HG03064 (cell line): Measurements from ENCODE around the gene PRR14.
"Not testable (repeated sequence)": the region's sequence is repeated elsewhere in the genome, so short reads cannot be mapped to it uniquely, and the experiment has no call there.

Experiments used
- ATAC-seq: cut with Tn5 transposase; IDR thresholded peaks from one replicate; pipeline ENCODE4 v1.9.1; 2021; ENCODE audit warnings: low read depth; ENCODE audit not compliant: unreplicated experiment

The PRR14 gene

DNA sequence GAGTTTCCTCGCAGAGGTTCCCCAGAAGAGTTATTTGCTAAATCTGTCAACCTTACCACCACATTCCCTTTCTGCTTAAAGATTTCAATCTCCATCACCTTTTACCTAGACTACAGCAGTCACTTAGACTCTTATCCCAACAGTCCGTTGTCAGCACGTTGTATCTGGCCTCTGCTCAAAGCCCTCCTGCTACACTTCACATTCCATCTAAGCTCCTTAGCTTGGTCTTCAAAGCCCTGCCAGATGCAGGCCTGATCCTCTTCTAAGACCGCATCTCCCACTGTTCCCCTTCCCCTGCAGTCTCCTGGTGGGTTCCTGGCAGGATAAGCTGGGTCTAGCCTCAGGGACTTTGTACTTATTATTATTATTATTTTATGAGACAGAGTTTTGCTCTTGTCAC lies 37.9 kb downstream of the PRR14 start:
- ATAC-seq: no peak

DNA sequence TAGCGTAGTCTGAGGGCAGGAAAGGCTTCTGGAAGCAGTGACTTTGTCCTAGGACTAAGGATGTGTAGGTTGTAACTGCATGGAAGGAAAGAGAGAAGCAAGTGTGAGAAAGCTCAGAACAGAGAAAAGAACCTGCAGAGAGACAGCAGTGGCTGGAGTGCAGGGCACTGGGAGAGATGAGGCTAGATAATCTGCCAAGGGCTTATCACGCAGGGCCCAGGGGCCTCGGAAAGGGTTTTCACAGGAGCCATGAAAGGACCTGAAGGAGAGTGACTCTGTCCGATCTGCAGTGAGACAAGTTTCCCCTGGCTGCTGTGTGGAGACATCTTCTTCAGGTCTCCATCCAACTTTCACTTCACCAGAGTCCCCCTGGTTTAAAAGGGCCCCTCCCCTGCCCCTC lies 41.1 kb downstream of the PRR14 start:
- ATAC-seq: no peak

DNA sequence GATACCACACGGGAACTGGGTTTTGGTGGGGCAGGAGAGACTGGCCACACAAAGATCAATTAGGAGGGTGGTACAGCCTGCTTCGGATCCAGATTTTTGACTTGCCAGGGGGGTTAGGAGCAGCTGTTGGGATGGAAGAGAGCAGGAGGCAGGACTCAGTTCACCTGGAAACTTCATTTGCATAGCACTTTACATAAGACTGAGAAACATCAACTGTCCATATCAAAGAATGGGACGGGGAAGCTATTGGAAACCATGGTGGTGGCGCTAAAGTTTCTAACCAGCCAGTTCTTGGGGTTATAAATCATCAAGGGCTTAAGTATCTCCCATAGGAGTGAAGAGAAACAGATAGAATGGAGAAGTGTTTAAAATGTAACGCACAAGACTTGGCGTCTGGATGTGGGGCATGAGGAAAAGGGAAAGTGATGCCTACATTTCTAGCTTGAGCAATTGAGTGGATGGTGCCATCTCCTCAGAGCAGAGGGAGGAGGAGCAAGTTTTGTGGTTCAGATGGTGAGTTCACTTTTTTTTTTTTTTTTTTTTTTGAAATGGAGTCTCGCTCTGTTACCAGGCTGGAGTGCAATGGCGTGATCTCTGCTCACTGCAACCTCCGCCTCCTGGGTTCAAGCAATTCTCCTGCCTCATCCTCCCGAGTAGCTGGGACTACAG lies 41.8 kb downstream of the PRR14 start:
- no peak for ATAC-seq

DNA sequence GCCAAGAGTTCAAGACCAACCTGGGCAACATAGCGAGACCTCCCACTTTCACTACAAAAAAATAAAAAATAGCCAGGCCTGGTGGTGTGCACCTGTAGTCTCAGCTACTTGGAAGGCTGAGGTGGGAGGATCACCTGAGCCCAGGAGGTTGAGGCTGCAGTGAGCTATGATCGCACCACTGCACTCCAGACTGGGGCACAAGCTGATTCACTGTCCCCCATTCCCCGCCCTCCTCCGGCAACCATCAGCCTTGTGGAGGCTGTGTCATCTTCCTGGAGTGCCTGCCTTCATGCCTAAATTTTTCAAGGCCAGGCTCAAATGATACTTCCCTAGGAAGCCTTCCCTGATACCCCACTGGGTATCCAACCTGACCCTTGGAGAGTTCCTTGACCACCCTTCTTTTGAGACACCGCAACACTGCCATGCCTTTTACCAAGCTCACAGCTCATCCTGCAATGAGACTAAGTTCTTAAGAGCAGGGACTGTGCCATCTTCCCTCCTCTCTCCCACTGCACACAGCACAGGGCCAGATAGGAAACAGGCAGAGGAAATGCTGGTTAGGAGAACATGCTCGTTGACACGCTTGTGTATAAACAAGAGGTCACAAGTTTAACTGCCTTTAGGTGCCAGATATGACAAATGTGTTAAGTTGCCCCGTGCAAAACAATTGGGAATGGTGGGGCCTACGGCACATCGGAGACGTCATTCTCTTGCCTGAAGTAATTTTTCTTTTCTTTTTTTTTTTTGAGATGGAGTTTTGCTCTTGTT lies 44.4 kb downstream of the PRR14 start:
- no peak for ATAC-seq

DNA sequence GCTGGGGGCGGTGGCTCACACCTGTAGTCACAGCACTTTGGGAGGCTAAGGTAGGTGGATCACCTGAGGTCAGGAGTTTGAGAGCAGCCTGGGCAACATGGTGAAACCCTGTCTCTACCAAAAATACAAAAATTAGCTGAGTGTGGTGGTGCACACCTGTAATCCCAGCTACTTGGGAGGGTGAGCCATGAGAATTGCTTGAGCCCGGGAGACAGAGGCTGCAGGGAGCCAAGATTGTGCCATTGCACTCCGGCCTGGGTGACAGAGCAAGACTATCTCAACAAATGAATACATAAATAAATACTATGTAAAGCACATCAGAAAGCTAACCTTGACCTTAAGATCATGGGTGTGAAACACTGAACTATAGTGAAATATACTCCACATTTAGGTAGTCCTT lies 45.9 kb downstream of the PRR14 start:
- ATAC-seq: not testable (repeated sequence)

DNA sequence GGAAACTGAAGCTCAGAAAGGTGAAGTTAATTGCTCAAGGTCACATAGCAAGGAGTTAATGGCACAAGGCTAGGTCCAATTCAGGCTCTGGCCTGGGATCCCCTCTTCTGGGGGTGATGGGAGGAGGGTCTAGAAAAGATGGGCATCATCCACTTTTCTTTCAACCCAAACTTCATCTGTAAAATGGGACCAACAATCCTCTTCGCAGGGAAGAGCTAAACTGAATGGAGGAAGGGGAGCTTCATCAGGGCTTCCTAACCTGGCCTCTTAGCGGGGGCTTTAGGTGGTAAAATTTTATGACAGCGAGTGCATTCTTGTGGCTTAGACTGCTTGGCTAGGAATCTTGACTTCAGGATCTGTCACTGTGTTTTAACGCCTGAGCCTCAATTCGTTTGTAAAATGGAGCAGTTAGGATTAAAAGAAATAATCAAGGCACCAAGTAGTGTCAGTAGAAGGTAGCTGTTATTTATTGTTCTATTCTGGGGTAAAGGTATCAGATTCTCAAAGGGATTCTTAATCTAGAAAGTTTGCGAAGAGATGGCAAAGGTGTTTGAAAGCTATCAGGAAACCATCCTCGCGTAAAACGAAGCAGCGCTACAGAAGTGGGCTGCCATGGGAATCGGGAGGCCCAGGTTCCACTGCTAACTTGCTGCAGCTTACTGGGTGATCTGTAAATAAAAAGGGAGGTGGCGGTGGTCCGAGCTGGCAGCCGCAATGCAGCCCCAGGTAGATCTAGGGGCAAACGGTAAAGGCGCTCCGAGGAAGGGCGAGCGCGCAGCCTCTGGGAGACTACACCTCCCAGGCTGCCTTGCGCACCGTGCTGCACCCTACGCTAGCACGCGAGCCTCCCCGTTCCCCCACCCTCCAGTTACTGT lies 46.7 kb downstream of the PRR14 start:
- peak; percentile 77 for ATAC-seq

DNA sequence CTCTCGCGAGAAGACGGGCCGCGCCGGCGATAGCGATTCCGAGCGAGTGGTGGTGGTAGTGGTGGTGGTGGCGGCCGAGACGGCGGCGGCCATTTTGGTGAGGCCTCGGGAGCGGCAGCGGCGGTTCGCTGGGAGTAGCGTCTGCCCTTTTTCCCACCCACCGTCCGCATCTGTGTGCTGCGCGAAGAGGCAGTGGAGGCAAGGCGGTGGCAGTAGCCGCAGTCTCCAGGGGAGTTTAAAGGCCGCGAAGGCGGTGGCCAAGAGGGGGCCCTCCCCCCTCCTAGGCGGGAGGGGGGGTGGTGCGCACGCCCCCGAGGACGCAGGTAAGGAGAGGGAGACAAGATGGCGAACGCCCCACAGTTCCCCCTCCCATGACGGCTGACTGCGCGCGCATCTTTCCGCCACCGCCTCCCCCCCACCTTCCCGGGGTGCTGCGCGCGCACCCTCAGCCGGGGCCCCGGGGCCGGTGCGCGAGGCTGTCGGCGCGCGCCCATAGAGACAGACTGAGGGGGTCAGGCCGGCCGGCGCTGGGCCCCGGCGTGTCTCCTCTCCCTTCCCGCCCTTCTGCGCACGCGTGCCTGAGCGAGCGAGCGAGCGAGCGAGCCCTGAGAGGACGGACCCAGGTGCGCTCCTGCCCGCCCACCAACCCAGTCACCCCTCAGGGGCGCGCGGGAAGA lies 47.5 kb downstream of the PRR14 start:
- ATAC-seq: peak; percentile 59

DNA sequence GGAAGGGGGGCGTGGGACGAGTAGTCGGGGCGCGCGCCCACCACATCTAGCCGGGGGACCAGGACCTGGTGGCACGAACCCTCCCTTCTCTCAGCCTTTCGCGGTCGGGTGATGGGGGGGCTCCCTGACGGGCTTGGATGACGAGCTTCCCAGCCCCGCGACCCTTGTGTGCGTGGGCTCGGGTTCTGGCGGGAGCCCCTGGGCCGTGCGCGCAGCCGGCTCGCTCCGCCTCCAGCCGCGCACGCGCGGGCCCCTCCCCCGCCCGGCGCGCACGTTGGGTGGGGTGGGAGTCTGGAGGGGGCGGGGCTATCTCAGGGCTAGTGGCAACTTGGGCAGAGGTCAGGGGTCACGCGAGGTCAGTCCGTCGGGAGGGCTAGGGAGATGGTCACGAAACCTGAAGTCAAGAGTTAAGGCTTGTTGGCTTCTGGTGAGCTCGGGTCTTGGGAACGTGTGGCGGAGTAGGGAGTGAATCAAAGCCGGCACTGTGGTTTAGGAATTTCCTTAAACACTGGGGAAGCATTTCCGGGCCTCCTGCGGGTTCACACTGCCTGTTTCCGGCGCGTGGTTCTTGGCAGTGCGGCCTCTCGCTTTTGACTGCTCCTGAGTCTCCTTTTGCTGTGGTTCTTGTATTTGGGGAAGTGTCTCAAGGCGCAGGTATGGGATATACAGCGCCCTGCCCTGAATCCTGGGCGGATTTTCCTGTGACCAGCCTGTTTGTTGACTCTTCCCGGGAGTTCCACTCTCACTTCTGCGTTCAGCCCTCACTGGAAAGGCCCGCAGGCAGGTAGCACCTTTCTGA lies 48.3 kb downstream of the PRR14 start, which contains the start of gene SRCAP:
Gene SRCAP, plus strand, starts transcription at position 356 of the 799 bp plus-strand sequence. CDS start 1,654 bp downstream, outside the sequence.
- peak; percentile 35 for ATAC-seq

DNA sequence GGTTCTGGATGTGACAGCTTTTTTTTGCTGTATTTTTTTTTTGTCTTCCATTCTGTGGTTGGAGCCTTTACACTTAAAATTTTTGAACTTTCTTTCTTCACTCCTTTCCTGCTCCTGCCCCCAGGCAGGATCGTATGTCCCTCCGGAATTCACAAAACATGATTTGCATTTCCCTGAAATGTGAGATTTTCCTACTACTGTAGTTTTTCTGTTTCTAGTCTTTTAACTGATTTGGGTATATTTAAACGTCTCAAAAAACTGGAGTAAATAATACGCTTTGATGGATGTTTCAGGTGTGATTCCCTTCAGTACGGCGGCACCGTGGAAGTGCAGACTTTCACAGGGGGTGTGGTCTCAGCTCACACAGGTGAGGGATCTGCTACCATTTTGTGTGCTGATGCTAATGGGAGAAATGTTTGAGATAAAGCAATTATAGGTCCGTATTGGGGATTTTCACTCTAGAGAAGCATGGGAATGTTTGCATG lies 48.9 kb downstream of the PRR14 start:
- no peak for ATAC-seq

DNA sequence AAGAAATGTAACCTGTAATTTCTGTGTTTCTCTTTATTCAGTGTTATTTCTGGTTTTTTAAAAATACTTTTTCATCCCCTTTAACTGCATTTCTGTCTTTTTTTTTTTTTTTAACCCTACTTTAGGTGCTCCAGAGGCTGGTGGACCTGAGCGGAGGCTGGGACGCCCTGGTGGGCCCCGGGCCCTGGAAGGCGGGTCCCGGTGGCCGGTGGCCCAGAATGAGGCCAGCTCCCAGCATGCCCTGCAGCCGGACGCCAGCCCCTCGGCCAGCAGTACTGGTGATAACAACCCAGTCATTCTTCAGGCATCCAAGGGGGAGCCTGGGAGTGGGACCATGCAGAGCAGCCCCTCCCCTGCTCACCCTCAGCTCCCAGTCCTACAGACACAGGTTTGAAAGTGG lies 49.7 kb downstream of the PRR14 start:
- ATAC-seq: no peak

DNA sequence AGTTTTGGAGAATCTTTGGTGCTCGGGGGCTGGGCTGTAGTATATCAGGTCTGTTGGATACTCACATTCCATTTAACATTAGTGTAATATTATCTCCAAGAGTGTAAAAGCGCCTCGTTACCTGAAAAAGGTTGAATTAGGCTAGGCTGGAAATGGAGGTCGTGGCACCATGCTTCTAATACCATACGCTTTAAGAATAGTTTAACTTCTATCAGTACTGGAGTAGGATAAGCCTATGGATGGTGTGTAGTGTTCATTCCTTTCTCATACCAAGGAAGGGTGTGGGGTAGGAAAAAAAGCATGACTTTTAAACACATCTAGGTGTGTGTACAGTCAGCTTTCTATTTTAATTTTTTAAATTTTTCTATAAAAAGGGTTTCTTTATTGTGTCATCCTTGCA lies 50.2 kb downstream of the PRR14 start:
- no peak for ATAC-seq

DNA sequence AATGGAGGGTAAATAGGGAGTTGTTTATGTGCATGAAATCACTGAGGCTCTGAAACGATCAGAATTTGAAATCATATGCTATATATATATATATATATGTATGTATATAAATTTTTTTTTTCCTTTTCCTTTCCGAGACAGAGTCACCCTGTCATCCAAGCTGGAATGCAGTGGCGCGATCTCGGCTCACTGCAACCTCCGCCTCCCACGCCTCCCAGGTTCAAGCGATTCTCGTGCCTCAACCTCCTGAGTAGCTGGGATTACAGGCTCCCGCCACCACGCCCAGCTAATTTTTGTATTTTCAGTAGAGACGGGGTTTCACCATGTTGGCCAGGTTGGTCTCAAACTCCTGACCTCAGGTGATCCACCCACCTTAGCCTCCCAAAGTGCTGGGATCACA lies 52.3 kb downstream of the PRR14 start:
- ATAC-seq: not testable (repeated sequence)

DNA sequence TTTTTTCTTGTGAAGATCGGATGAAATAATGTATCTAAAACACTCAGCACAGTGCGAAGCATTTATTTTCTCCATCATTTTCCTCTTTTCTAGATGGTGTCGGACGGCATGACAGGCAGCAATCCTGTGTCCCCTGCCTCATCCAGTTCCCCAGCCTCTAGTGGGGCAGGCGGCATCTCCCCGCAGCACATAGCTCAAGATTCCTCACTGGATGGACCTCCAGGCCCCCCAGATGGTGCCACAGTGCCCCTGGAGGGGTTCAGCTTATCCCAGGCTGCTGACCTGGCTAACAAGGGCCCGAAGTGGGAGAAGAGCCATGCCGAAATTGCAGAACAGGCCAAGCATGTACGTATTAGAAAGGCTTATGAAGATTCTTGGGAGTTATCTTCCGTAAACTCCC lies 53.2 kb downstream of the PRR14 start:
- no peak for ATAC-seq
